ENCODE data around the gene MBNL2. TPM values are rescaled to one million over a fixed set of nuclear protein-coding genes. Genes with fewer than 3 reads are reported as not detected.

The MBNL2 gene
- total and polyA plus RNA-seq, 2 of the 13 experiments (the other 11 are each of a cell fraction or from before 2014, with no cell fraction given): 30.8 to 59.0 TPM

GRCh38 chr13:97274829-97275649, 52.9 kb downstream of the MBNL2 start (continued):
- TF ChIP-seq AKNA (CRISPR knock-in tag; IDR thresholded peaks at IDR 0.05; ENCODE audit: borderline replicate concordance) (no peak), ZNF776 (CRISPR knock-in tag; IDR thresholded peaks at IDR 0.05) (no peak), ZNF576 (CRISPR knock-in tag; IDR thresholded peaks at IDR 0.05) (no peak), ATF1 (CRISPR knock-in tag; IDR thresholded peaks at IDR 0.05) (peak; percentile 49; the same call in 1 of the 2 replicates), ZHX1 (CRISPR knock-in tag; IDR thresholded peaks at IDR 0.05; ENCODE audit: low read depth) (no peak), ZNF512B (CRISPR knock-in tag; IDR thresholded peaks at IDR 0.05; ENCODE audit: borderline replicate concordance) (no peak), ZNF350 (CRISPR knock-in tag; IDR thresholded peaks at IDR 0.05; ENCODE audit: borderline replicate concordance, low read depth) (no peak), CEBPG (CRISPR knock-in tag; IDR thresholded peaks at IDR 0.05) (peak; percentile 78), ZNF337 (CRISPR knock-in tag; IDR thresholded peaks at IDR 0.05; ENCODE audit: borderline replicate concordance, low read depth) (no peak), RFX5 (IDR thresholded peaks at IDR 0.05; ENCODE audit: low read depth, low read length) (no peak), SMC3 (IDR thresholded peaks at IDR 0.05; ENCODE audit: low read length) (no peak), ERF (CRISPR knock-in tag; IDR thresholded peaks at IDR 0.05) (peak; percentile 38; the same call in 1 of the 2 replicates), RBM39 (IDR thresholded peaks at IDR 0.05; ENCODE audit: low read depth, low read length, poor library complexity, severe bottlenecking) (no peak), DR1 (CRISPR knock-in tag; IDR thresholded peaks at IDR 0.05) (no peak), ZNF724P (CRISPR knock-in tag; IDR thresholded peaks at IDR 0.05; ENCODE audit: borderline replicate concordance) (no peak), RAD21 (CRISPR knock-in tag; IDR thresholded peaks at IDR 0.05) (no peak), POLR2AphosphoS2 (IDR thresholded peaks at IDR 0.05; ENCODE audit: low read depth, low read length) (no peak)
